GM12892 (cell line): ENCODE measurements around the gene CYP8B1.

ENCODE experiments used
- DNase-seq: peaks from one replicate; pipeline ENCODE4 v3.0.0; 2011; ENCODE audit not compliant: insufficient read length
- FAIRE-seq: peaks from 2 replicates; lab custom pipeline; 2011; peaks lifted over from hg19 to GRCh38; lab: Jason Lieb, UNC
- POLR2A ChIP-seq: IDR thresholded peaks from 2 replicates; pipeline ENCODE4 v1.6.1; 2011; ENCODE audit warnings: low read depth, low read length, control low read depth
- POLR2AphosphoS5 ChIP-seq: IDR thresholded peaks from 2 replicates; pipeline ENCODE4 v1.6.1; 2011; ENCODE audit warnings: low read depth, low read length, control low read depth
- TAF1 ChIP-seq: IDR thresholded peaks from 2 replicates; pipeline ENCODE4 v1.6.1; 2011; ENCODE audit warnings: low read depth, mild to moderate bottlenecking, control low read depth, low read length, borderline replicate concordance

The CYP8B1 gene

GRCh38 chr3:42846685-42847522, 28.8 kb downstream of the CYP8B1 start:
- FAIRE-seq: peak; percentile 27
- DNase-seq: no peak
- TF ChIP-seq TAF1: no peak
- no peak for TF ChIP-seq POLR2AphosphoS5
- TF ChIP-seq POLR2A: no peak

- FAIRE-seq (no peak), DNase-seq (no peak)
- no peak for TF ChIP-seq POLR2AphosphoS5
- TF ChIP-seq POLR2A: no peak
- no peak for TF ChIP-seq TAF1
Observed at GRCh38 chr3:42844815-42845214, 30.9 kb downstream of the CYP8B1 start.

- no peak for TF ChIP-seq POLR2AphosphoS5
- TF ChIP-seq TAF1: no peak
- TF ChIP-seq POLR2A: no peak
- DNase-seq: no peak
- no peak for FAIRE-seq
Observed at GRCh38 chr3:42844412-42844713, 31.3 kb downstream of the CYP8B1 start.

- TF ChIP-seq TAF1: no peak
- TF ChIP-seq POLR2AphosphoS5: no peak
- no peak for TF ChIP-seq POLR2A
- no peak for DNase-seq
- FAIRE-seq: no peak
Observed at GRCh38 chr3:42843713-42844411, 31.8 kb downstream of the CYP8B1 start.

GRCh38 chr3:42841332-42841731, 34.3 kb downstream of the CYP8B1 start:
- DNase-seq (no peak), FAIRE-seq (no peak)
- TF ChIP-seq TAF1: no peak
- no peak for TF ChIP-seq POLR2A

GRCh38 chr3:42839616-42840015, 36.1 kb downstream of the CYP8B1 start:
- DNase-seq (no peak), FAIRE-seq (peak; percentile 82)
- TF ChIP-seq TAF1 (no peak), POLR2AphosphoS5 (no peak), POLR2A (no peak)

GRCh38 chr3:42838571-42838970, 37.1 kb downstream of the CYP8B1 start:
- DNase-seq (no peak), FAIRE-seq (no peak)
- TF ChIP-seq POLR2A (no peak), POLR2AphosphoS5 (no peak), TAF1 (no peak)

- DNase-seq (no peak), FAIRE-seq (no peak)
- TF ChIP-seq POLR2AphosphoS5 (no peak), POLR2A (no peak), TAF1 (no peak)
Observed at GRCh38 chr3:42836150-42837123, 39.2 kb downstream of the CYP8B1 start.

GRCh38 chr3:42831321-42831713, 44.4 kb downstream of the CYP8B1 start:
- TF ChIP-seq TAF1 (no peak), POLR2AphosphoS5 (no peak), POLR2A (no peak)
- FAIRE-seq: no peak
- DNase-seq: no peak

- FAIRE-seq: no peak
- no peak for TF ChIP-seq POLR2A
- TF ChIP-seq POLR2AphosphoS5: no peak
- no peak for DNase-seq
Observed at GRCh38 chr3:42830437-42831320, 45.0 kb downstream of the CYP8B1 start.
